Medulla oblongata (tissue), 1 donor: Measurements from ENCODE around the gene SRCAP.

Experiments
- DNase-seq: peaks from one replicate; pipeline ENCODE4 v3.0.0-alpha.2; 2015; ENCODE audit errors: extremely low spot score

The SRCAP gene

DNA sequence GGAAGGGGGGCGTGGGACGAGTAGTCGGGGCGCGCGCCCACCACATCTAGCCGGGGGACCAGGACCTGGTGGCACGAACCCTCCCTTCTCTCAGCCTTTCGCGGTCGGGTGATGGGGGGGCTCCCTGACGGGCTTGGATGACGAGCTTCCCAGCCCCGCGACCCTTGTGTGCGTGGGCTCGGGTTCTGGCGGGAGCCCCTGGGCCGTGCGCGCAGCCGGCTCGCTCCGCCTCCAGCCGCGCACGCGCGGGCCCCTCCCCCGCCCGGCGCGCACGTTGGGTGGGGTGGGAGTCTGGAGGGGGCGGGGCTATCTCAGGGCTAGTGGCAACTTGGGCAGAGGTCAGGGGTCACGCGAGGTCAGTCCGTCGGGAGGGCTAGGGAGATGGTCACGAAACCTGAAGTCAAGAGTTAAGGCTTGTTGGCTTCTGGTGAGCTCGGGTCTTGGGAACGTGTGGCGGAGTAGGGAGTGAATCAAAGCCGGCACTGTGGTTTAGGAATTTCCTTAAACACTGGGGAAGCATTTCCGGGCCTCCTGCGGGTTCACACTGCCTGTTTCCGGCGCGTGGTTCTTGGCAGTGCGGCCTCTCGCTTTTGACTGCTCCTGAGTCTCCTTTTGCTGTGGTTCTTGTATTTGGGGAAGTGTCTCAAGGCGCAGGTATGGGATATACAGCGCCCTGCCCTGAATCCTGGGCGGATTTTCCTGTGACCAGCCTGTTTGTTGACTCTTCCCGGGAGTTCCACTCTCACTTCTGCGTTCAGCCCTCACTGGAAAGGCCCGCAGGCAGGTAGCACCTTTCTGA lies at the start of gene SRCAP:
Gene SRCAP (plus strand): TSS at position 356 of the 799 bp plus-strand sequence. CDS start 1,654 bp downstream, outside the sequence.
- DNase-seq = peak; percentile 89

DNA sequence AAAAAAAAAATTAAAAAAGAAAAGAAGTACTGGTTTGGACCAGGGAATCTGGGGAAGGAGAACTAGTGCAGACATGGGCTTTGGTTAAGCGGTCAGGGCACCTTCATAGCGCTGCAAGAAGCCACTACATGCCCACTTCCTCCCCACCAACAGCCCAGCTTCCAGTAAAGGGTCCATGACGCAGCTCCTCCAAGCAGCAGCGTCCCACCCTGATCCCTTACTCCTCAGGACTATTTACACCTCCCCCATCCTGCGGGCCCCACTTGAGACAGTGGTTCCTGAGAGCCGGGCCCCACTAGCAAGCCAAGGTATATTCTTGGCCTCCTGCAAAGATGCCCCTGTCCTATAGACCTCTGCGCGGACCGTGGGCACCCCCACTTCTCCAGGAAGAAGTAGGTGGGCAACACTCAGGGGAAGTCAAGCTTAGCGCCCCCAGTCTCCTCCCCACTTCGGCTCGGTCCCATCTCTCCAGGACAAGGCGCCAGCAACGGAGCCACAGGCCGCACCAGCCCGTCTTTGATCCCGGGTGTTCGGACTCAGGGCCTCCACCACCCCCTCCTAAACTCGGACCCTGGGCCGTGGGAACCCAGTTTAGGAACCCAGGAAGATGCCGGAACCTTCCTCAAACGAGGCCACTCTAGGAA lies 49.1 kb upstream of the SRCAP start:
- no peak for DNase-seq

DNA sequence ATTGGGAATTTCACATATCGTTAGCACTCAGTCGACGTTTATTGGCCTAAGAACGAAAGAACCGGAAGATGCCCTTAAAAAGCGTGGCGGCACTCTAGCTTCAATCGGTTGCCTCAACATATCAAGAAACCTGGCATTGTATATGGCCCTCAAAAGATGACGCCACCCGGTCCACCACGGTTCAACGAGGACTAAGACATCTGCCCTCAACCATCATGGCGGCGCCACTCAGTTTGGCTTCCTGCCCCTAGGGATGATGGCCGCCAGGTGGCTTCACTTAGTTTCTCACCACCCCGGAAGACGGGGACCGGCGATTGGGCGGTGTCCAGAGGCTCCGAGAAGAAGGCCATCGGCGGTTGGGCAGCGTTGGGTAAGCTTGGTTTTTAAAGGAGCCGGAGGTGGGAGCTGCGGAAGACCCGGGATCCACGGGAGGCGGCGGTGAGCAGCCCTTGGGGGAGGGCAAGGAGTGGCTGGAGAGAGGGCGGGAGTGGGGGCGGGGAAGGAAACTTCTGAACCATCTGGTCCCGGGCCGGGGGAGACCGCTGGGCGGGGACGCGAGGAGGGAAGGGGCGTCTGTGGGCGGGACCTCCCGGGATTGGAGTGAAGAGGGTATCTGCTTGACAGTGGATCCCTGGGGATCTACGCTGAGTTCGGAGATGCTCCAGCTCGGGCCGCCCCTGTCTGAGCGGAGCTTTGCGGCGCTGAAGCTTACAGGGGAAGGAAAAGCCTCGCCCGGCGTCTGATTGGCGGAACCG lies 48.4 kb upstream of the SRCAP start, which contains the start of gene PRR14:
Gene PRR14 (plus strand): TSS at position 592 of the 755 bp plus-strand sequence. CDS start 686 bp downstream, outside the sequence.
- peak; percentile 100 for DNase-seq

DNA sequence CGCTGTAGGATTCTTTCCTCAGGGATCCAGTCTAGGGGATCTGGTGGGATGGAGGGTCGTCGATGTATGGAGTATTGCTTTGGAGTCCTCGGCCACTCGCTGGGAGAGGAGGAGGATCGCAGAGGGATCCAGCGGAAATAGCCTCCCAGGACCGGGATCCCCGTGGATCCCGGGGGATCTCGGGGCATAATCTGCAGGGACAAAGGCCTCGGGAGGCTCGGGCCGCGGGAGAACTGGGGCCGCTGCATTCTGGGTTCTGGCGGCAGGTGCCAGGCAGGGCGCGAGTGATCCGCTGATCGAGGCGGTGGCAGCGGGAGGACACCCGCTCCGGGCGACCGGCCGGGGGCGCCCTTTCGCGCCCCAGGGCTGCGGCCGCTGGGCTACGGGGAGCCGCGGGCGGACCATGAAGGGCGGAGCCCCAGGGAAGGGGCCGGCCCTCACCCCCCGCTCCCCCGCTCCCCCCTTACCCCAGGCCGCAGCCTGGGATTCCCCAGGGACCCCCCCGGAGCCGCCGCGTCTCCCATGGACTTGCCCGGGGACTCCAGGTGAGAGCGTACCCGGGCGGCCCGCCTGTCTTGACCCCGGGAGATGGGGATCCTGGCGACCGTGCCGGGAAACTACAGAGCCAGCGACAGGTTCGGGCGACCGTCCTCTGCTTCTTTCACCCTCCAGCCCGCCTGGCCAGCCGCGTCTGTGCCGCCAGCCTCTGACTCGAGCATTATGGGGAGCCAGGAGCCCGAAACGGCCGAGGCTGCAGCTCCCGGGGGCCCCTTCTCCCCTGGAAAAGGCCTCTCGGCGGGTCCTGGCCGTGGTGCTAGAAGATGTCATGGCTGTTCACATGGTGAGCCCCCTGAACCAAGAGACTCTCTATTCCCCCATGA lies 47.6 kb upstream of the SRCAP start:
- DNase-seq = peak; percentile 70

DNA sequence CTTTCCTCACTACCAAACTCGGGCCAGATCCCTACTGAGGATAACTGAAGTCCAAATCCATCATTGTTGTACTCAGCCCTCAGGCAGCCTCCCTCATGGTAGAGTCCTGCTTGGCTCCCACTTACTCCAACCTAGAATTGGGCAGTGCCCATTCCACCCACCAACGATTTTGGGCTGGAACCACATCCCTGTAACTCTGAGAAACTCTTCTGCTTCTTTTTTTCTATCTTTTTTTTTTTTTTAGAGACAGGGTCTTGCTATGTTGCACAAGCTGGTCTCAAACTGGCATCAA lies 47.0 kb upstream of the SRCAP start:
- DNase-seq = no peak

DNA sequence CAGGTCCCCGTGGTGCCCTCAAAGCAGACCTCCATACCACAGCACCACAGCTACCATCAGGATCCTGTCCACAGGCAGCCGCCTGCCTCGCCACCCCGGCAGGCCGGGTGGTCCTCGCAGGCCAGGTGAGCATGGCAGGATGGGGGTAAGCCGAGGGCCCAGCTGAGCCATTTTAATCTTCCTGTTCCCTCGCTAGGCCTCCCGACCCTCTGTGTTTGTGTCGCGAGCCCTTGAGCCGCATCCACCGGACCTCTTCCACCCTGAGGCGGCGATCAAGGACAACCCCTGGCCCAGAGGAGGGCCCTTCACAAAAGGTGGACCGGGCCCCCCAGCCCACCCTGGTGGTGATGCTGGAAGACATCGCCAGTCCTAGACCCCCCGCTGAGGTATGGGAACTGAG lies 46.3 kb upstream of the SRCAP start:
- no peak for DNase-seq

- DNase-seq = no peak
Observed at GRCh38 chr16:30654856-30655255, 44.1 kb upstream of the SRCAP start.

- DNase-seq = no peak
Observed at GRCh38 chr16:30655815-30656347, 43.1 kb upstream of the SRCAP start.

DNA sequence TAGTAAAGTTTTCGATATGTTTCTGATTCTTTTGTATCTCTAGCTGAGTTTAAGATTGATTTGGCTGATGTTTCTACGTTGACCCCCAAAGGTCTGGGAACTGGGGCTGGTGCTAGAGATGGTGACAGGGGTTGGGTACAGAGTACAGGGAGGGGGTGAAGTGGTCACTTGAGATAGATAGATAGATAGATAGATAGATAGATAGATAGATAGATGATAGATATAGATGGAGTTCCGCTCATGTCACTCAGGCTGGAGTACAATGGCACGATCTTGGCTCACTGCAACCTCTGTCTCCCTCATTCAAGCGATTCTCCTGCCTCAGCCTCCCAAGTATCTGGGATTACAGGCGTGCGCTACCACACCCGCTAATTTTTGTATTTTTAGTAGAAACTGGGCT lies 42.6 kb upstream of the SRCAP start:
- DNase-seq = no peak

DNA sequence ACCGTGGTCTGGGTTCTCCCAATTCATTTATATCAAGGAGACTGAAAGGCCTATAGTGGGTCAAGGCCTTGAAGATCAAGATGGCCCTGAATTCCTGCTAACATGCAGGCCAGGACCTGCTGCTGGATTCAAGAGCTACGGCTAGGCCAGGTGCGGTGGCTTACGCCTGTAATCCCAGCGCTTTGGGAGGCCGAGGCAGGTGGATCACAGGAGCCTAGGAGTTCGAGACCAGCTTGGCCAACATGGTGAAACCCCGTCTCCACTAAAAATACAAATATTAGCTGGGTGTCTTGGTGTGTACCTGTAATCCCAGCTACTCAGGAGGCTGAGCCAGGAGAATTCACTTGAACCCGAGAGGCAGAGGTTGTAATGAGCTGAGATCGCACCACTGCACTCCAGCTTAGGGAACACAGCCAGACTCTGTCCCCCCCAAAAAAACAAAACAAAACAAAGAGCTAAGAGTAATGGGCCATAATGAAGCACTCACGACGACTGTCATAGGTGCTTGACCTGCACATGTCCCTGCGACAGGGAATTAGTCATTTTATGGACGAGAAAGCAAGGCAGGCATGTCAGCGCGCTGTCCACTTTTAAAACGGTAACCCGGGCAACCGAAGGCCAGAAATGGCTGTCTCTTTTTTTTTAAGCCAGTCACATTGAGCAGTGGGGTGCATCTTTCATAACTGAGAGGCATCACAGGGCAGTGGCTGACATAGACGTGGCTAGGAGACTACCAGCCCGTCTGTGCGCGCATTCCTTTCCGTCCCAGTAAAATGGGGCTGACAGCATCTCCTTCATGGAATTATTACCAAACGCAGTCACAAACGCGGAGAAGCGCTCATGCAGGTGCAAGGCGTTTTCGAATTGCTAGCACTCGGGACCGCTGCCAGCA lies 41.8 kb upstream of the SRCAP start:
- DNase-seq = no peak

- peak; percentile 100 for DNase-seq
Observed at GRCh38 chr16:30657866-30658730, 40.9 kb upstream of the SRCAP start, which contains the start of gene FBRS. Gene FBRS (plus strand): TSS chr16:30658431. CDS start chr16:30659519, 1,088 bp downstream.

DNA sequence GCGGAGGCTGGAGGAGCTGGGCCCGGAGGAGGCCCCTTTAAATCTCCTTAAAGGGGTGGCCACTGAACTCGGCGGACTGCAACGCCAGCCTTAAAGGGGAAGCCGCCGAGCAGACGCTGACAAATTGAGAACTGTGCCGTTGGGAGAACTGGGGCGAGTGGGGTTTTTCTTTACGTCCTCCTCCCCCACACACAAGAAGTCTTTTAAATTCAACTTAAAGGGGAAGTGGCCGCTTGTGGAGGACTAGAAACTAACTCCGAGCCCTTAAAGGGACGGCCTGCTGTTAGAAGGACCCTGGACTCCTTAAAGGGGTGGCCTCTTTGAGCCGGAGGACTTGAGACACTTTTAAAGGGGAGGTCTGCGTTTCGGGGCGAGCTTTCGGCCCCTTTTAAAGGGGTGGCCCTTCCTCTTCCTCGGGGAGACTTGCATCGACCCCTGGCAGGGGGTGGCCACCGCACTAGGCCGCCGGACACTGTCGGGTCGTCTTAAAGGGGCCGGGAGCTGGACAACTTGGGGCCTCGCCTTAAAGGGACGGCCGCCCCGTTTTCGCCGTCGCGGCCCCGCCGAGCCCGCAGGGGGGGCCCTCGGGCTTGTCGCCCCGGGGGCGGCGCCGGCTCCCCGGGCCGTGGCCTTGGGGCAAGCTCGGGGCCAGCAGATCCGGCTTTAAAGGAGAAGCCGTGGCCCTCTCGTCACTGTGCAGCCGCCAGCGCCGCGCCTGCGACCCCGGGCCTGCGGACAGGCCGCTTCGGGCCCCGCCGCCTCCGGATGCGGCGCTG lies 40.1 kb upstream of the SRCAP start:
- DNase-seq = peak; percentile 98

- DNase-seq = no peak
Observed at GRCh38 chr16:30659507-30660423, 39.2 kb upstream of the SRCAP start.

DNA sequence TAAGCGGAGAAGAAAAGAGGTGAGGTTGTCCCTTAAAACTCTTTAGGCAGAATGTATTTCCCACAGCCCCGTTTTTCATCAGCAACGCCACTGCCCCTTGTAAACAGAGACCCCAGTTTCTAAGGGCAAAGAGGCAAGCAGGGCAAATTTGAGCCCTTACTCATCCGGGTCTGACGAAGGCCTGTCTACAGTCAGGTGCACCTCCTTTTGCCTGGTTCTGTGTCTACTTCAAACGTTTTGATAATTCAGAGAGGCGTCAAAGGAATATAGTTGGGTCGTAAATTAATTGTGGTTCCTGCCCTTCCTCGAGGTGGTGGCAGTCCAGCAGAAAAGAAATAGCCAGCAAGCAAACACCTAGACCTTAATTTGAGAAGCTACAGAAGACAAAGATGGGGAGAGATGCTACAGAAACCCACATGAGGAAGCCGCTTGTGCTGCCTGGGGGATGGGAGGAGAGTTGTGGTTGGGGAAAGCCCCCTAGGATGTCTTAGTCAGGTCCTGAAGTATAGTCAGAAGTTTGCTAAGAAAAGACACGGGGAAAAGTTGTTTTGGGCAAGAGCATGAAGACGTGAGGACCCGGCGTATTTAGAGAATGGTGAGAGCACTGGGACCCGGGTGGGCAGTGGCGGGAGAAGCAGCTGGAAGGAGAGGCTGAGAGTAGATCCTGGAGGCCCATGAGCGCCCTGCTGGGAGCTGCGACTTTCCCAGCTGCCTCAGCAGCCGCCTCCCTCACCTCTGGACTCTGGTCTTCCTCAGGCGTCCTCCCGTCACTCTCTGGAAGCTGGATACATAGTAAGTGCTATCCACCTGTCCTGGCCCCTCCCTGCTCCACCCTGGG lies 38.3 kb upstream of the SRCAP start:
- DNase-seq = no peak

DNA sequence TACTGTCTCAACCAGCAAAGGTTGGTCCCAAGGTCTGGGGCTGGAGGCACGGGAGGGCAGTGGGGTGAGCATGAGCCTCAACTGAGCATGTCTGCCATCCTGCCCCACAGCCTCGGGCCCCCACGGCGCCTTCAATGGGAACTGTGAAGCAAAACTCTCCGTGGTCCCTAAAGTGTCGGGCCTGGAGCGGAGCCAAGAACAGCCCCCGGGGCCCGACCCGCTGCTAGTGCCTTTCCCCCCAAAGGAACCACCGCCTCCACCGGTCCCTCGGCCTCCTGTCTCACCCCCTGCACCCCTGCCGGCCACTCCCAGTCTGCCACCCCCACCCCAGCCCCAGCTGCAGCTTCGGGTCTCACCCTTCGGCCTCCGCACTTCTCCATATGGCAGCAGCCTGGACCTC lies 36.5 kb upstream of the SRCAP start:
- DNase-seq = no peak

DNA sequence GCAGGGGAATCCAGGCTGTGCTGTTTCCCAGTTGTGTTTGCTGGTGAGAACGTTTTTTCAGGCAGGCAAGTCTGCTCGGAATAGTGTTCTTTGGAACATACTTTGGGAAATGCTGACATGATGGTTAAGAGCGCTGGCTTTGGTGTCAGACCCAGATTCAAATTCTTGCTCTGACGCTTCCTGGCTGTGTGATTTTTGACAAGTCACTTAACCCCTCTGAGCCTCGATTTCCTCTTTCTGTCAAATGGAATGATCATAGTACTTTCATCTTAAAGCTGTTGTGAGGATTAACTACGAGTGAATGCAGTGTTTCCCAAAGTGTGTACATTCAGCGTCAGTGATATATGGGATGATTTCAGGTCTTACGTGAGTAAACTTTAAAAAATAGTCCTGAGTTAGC lies 35.9 kb upstream of the SRCAP start:
- DNase-seq = no peak
